PC-3 (cell line): ENCODE data around the gene PXK.

Experiments used
- CTCF ChIP-seq: fragments of 300-600 bp; sonication (generic); conservative IDR thresholded peaks from 2 replicates; pipeline ENCODE4 v1.5.1; 2017; ENCODE audit warnings: antibody characterized with exemption, low read depth, mild to moderate bottlenecking, low read length
- EZH2 ChIP-seq: fragments of 300-600 bp; sonication (generic); IDR thresholded peaks from one replicate; pipeline ENCODE4 v1.6.1; 2017; ENCODE audit warnings: antibody characterized with exemption, mild to moderate bottlenecking, low read length; ENCODE audit not compliant: unreplicated experiment

DNA sequence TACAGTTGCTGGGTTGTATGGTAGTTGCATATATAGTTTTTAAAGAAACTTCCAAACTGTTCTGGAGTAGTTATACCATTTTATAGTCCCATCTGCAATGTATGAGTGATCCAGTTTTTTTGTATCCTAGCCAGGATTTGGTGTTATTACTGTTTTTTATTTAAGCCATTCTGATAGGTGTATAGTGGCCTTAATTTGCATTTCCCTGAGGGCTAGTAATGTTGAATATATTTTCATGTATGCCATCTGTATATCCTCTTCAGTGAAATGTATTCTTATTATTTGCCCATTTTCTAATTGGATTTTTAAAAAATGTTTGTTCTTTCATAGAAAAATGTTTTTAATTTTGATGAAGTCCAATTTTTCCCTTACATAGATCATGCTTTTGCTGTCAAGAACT is 29.2 kb downstream of the PXK start:
- TF ChIP-seq CTCF (no peak), EZH2 (no peak)
